ENCODE data around the gene ITPK1.

DNA sequence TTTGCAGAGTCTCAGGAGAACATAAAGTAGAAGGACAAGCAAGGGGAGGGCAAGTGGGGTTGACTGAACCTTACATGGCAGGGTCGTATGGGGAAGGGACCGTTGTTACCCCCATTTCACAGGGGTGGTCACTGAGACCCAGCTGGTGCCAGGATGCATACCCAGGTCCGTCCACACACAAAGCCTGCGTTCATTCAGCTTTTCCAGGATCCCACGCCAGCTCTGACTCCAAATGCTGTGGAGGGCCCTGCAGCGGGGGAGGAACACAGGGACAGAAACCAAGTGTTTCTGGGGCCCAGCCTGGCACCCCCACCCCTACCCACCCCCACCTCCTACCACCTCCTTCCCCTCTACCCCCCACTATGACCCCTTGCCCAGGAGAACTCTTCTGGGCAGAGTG, 209.3 kb downstream of the ITPK1 start:
- TF ChIP-seq, protein P1, sequence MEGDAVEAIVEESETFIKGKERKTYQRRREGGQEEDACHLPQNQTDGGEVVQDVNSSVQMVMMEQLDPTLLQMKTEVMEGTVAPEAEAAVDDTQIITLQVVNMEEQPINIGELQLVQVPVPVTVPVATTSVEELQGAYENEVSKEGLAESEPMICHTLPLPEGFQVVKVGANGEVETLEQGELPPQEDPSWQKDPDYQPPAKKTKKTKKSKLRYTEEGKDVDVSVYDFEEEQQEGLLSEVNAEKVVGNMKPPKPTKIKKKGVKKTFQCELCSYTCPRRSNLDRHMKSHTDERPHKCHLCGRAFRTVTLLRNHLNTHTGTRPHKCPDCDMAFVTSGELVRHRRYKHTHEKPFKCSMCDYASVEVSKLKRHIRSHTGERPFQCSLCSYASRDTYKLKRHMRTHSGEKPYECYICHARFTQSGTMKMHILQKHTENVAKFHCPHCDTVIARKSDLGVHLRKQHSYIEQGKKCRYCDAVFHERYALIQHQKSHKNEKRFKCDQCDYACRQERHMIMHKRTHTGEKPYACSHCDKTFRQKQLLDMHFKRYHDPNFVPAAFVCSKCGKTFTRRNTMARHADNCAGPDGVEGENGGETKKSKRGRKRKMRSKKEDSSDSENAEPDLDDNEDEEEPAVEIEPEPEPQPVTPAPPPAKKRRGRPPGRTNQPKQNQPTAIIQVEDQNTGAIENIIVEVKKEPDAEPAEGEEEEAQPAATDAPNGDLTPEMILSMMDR (IDR thresholded peaks at IDR 0.05), result no peak
- no peak for TF ChIP-seq POLR2A (IDR thresholded peaks at IDR 0.05)
